Thyroid gland (tissue), 4 donors: Measurements from ENCODE around the gene HYAL2. TPM values are rescaled to one million over a fixed set of nuclear protein-coding genes. Genes with fewer than 3 reads are reported as not detected.

Experiments used
- DNase-seq, 2 donors: peaks; one replicate each; pipeline ENCODE4 v3.0.0-alpha.2; 2019
- H3K27ac ChIP-seq, 3 donors: fragments of 200-600 bp; sonication (generic); 1 replicate in 2 of 3; 2 replicates in 1 of 3; pipeline ENCODE4 v1.5.1; 2016 to 2019; ENCODE audit warnings: mild to moderate bottlenecking in 1 of 3, moderate library complexity in 1 of 3
- H3K27me3 ChIP-seq: fragments of 200-600 bp; sonication (generic); one replicate; pipeline ENCODE4 v1.5.1; 2019
- H3K36me3 ChIP-seq, 2 donors: fragments of 200-600 bp; sonication (generic); one replicate each; pipeline ENCODE4 v1.5.1; 2016 to 2019
- H3K4me1 ChIP-seq, 2 donors: fragments of 200-600 bp; sonication (generic); one replicate each; pipeline ENCODE4 v1.5.1; 2017 to 2019
- H3K4me3 ChIP-seq, 3 donors: fragments of 200-600 bp; sonication (generic); replicated peaks in 1 of 3; 1 replicate in 2 of 3; 2 replicates in 1 of 3; pipeline ENCODE4 v1.5.1; 2016; ENCODE audit warnings: mild to moderate bottlenecking in 1 of 3
- H3K9me3 ChIP-seq: fragments of 200-600 bp; sonication (generic); one replicate; pipeline ENCODE4 v1.5.1; 2017
- POLR2A ChIP-seq, 2 donors: fragments of 450-650 bp; IDR thresholded peaks; one replicate each; pipeline ENCODE4 v1.6.1; 2017; ENCODE audit warnings: antibody characterized with exemption in 2 of 2, mild to moderate bottlenecking in 2 of 2, moderate library complexity in 1 of 2
- WGBS, 2 donors: methylation state at CpG; one replicate each; pipeline ENCODE4 v1.1.5; 2017; 5-methylcytosine and 5-hydroxymethylcytosine counted together
- intact Hi-C: fragments of 100-400 bp; cut with DNase I; formaldehyde crosslinking; loops from one replicate; pipeline ENCODE4 v1.15.1; 2023
- total RNA-seq, 4 donors: library from RNA; depleted of rRNA; stranded (reverse); fragments of >200 nt; gene quantifications; one replicate each; pipeline ENCODE4 v1.2.3, GENCODE V29; 2016
- TF ChIP-seq, protein P1 (sequence below), 6 experiments: fragments of 200-600 bp in 3 of 6; fragments of 450-650 bp in 3 of 6; sonication (generic) in 3 of 6; IDR thresholded peaks; one replicate each; pipeline ENCODE4 v1.5.1; 2016 to 2019; ENCODE audit warnings: antibody characterized with exemption in 6 of 6, mild to moderate bottlenecking in 2 of 6, inconsistent platforms in 1 of 6, moderate library complexity in 1 of 6

HYAL2 gene, protein sequence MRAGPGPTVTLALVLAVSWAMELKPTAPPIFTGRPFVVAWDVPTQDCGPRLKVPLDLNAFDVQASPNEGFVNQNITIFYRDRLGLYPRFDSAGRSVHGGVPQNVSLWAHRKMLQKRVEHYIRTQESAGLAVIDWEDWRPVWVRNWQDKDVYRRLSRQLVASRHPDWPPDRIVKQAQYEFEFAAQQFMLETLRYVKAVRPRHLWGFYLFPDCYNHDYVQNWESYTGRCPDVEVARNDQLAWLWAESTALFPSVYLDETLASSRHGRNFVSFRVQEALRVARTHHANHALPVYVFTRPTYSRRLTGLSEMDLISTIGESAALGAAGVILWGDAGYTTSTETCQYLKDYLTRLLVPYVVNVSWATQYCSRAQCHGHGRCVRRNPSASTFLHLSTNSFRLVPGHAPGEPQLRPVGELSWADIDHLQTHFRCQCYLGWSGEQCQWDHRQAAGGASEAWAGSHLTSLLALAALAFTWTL
- 100 to 1,000 TPM; 133 to 206 (median 158) TPM for total RNA-seq

DNA sequence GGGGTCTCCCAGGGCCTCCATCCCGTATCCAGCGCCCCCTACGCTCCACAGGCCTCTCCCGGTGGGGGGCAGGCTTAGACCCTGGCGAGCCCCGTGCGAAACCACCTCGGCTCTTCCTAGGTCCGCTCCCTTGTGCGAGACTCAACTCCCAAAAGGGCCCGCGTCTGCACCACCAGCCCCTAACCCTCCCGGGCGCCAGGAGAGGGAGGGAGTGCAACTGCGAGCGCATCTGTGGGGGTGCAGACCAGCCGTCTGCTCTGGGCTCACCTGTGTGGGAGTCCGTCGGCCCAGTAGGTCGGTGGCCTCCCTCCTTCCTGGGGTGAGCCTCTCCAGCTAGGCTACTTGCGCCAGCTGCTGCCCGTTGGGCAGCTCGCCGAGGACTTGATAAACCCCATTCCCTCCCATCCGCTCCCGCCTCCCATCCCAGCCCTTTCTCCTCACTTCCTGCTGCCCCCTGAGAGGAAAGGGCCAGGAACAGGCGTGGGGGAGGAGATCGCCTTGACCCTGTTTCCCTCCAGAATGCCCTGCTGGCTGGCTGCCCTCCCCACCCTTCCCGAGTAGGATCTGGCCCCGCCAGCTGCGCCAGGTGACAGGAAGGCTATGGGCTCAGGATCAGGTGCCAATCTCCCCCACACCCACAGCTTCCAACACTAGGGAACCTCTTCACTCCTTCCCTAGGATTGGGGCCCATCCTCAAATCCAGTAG is at the start of gene HYAL2:
TSS of gene HYAL2 (minus strand) at position 360 of the 706 bp plus-strand sequence. CDS start 2,256 bp downstream, outside the sequence.
- DNase-seq, result peak in 1 of 2 donors; percentile 50
- WGBS, 2 donors, result 52 to 57% methylated on average over 24 to 27 of the region's 31 CpGs
- peak within 1 kb of the TSS; percentile 3 to 86 (median 43) for H3K4me3 ChIP-seq
- peak within 1 kb of the TSS; percentile 96 to 98 (median 98) for H3K27ac ChIP-seq
- TF ChIP-seq, protein P1, sequence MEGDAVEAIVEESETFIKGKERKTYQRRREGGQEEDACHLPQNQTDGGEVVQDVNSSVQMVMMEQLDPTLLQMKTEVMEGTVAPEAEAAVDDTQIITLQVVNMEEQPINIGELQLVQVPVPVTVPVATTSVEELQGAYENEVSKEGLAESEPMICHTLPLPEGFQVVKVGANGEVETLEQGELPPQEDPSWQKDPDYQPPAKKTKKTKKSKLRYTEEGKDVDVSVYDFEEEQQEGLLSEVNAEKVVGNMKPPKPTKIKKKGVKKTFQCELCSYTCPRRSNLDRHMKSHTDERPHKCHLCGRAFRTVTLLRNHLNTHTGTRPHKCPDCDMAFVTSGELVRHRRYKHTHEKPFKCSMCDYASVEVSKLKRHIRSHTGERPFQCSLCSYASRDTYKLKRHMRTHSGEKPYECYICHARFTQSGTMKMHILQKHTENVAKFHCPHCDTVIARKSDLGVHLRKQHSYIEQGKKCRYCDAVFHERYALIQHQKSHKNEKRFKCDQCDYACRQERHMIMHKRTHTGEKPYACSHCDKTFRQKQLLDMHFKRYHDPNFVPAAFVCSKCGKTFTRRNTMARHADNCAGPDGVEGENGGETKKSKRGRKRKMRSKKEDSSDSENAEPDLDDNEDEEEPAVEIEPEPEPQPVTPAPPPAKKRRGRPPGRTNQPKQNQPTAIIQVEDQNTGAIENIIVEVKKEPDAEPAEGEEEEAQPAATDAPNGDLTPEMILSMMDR (IDR thresholded peaks at IDR 0.05), result no peak
- TF ChIP-seq POLR2A (IDR thresholded peaks at IDR 0.05), result no peak
- H3K36me3 ChIP-seq, result peaks cover 10 to 13% of the 10 kb centered on the region in 2 donors
- H3K4me1 ChIP-seq, result peaks cover 34 to 60% of the 10 kb centered on the region in 2 donors
- no peaks in the 10 kb centered on the region for H3K9me3 ChIP-seq
- no peaks in the 10 kb centered on the region for H3K27me3 ChIP-seq
- intact Hi-C loops, result no loop called here

DNA sequence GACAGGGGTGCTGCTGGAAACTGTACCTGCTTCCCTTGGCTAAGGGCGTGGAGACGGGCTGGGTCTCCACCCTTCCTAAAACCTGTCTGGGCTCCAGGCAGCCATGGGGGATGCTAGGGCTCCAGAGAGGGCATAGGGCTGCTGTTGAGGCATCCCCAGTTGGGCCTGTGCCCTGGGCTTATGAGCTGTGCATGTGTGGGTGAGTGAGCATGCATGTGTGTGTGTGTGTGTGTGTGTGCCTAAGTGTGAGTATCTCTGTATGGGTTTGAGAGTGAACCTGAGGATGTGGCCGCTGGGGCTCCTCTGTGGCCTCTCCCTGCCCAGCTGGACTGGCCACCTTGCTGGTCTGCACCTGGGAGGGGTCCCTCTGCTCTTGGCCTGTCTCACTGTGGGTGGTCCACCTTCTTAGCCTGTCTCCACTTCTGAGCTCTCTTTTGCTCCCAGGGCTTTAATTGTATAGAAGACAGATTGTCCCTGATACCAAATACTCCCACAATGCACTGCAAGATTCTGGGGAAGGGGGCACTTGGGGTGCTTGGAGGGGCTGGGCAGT is 48.7 kb upstream of the HYAL2 start:
- intact Hi-C loops, result no loop called here
- Histone ChIP-seq H3K27ac (no peak overlapping the region), H3K4me1 (no peaks in the 10 kb centered on the region), H3K36me3 (no peaks in the 10 kb centered on the region), H3K4me3 (no peak overlapping the region), H3K9me3 (no peaks in the 10 kb centered on the region), H3K27me3 (no peaks in the 10 kb centered on the region)
- 83 to 85% methylated on average over 3 of the region's 3 CpGs for WGBS, 2 donors
- DNase-seq, result no peak
- no peak for TF ChIP-seq POLR2A (IDR thresholded peaks at IDR 0.05)
- TF ChIP-seq, protein P1 (IDR thresholded peaks at IDR 0.05), result no peak

DNA sequence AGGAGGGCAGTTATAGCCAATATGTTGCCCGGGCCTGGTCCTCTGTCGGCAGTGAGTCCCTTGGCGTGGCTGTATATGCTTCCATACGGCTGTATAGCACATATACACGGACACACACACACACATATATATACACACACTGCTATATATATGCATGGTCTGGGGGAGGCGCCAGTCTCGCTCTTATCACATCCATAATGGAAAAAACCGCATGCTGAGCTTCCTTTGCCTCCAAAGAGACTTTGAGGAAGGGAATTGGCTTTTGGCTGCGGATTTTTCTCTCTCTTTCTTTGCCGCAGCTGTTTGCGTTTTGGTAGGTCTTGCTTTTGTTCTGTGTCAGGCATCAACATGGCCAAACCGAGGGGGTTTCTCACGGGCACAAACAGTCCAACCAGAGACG is 48.0 kb upstream of the HYAL2 start:
- no peaks in the 10 kb centered on the region for H3K36me3 ChIP-seq
- intact Hi-C loops, result no loop called here
- H3K27ac ChIP-seq, result no peak overlapping the region
- WGBS, 2 donors, result 67% methylated on average over 14 of the region's 14 CpGs
- H3K27me3 ChIP-seq, result no peaks in the 10 kb centered on the region
- H3K4me1 ChIP-seq, result peaks cover 3 to 4% of the 10 kb centered on the region in 2 donors
- H3K9me3 ChIP-seq, result no peaks in the 10 kb centered on the region
- no peak for DNase-seq
- H3K4me3 ChIP-seq, result no peak overlapping the region
- no peak for TF ChIP-seq POLR2A (IDR thresholded peaks at IDR 0.05)
- TF ChIP-seq, protein P1 (IDR thresholded peaks at IDR 0.05), result no peak

DNA sequence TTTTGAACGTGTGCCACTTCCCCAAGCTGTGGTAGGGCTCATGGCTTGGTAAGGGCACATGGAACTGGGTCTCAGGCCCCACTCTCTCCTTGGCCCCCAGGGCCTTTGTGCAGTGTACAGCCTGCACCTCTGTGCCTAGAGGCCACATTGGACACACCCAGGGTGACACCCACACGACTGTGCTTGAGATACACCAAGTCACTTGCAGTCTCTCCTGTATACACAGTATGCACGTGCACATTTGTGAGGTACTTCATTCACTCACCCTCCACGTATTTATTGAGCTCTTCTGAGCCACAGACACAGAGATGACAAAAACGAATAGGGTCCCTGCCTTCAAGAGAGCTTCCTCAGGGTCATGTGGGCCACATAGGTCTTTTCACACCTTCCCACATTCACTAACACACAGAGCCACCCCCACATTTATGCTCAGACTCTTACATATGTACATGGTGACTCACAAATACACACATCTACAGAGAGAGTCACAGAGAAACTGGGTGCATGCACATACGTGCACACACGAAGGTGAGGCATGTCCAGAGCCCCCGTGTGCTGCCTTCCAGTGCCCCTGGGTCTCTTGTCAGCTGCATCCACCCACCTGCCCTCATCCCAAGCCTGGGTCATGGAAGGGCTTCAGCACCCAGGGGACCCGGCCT is 46.6 kb upstream of the HYAL2 start:
- H3K36me3 ChIP-seq, result no peaks in the 10 kb centered on the region
- intact Hi-C loops, result no loop called here

More for the DNA sequence above, 46.6 kb upstream of the HYAL2 start:
- H3K27me3 ChIP-seq, result no peaks in the 10 kb centered on the region
- H3K4me1 ChIP-seq, result peaks cover 14% of the 10 kb centered on the region in 2 donors
- H3K4me3 ChIP-seq, result no peak overlapping the region
- H3K9me3 ChIP-seq, result no peaks in the 10 kb centered on the region
- no peak for DNase-seq
- WGBS, 2 donors, result 69 to 83% methylated on average over 8 of the region's 9 CpGs
- no peak overlapping the region for H3K27ac ChIP-seq
- TF ChIP-seq POLR2A (IDR thresholded peaks at IDR 0.05), result no peak
- TF ChIP-seq, protein P1 (IDR thresholded peaks at IDR 0.05), result no peak
